Measurements from ENCODE around the gene UCN3. TPM values are rescaled to one million over a fixed set of nuclear protein-coding genes. Genes with fewer than 3 reads are reported as not detected.

Gene UCN3
- total RNA-seq, 1 experiment from 2014 or later: not detected

DNA sequence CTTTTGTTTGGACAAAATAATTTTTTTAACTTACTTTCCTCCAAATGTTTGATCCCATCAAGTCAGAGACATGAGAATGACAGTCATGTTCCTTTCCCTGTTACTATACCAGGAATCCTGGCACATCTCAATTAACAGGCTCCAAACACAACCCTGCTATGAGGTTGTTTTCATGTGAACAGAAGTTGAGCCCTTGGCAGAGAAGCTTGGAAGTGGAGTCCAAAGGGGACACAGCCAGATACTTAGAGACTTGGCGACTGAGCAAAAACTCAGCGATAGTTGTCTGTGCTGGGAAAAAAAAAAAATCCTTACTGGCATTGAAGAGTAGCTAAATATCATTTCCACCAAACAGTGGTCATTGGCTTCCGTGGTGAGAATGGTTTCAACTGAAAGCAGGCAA lies 27.0 kb downstream of the UCN3 start:
- CTCF ChIA-PET: no interaction called here

DNA sequence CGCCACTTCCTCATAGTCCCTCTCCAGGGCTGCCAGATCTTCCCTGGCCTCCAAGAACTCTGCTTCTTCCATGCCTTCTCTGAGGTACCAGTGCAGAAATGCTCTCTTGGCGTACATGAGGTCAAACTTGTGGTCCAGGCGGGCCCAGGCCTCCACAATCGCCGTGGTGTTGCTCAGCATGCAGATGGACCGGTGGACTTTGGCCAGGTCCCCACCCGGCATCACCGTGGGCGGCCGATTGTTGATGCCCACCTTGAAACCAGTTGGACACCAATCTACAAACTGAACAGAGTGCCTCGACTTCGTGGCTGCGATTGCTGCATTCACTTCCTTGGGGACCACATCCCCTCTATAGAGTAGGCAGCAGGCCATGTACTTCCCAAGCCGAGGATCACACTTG lies 28.8 kb downstream of the UCN3 start:
- DNase-seq: no peak
- peaks cover 40% of the 10 kb centered on the region for H3K9me3 Mint-ChIP-seq (ENCODE audit: unreplicated experiment)
- Histone ChIP-seq H3K36me3 (ENCODE audit: control insufficient read depth, insufficient read depth, low read length) (no peaks in the 10 kb centered on the region), H3K9me3 (peaks cover 17% of the 10 kb centered on the region), H3K4me3 (ENCODE audit: low read depth, low read length) (no peak overlapping the region), H3K27me3 (replicated peaks; ENCODE audit: control insufficient read depth, insufficient read depth, low read length) (no peaks in the 10 kb centered on the region; the same call in 1 of the 2 replicates), H3K4me1 (no peaks in the 10 kb centered on the region)
- no peak overlapping the region for H3K27ac Mint-ChIP-seq (ENCODE audit: unreplicated experiment)
- ChIA-PET POLR2A (no interaction called here), CTCF (no interaction called here)
- TF ChIP-seq, protein P1, sequence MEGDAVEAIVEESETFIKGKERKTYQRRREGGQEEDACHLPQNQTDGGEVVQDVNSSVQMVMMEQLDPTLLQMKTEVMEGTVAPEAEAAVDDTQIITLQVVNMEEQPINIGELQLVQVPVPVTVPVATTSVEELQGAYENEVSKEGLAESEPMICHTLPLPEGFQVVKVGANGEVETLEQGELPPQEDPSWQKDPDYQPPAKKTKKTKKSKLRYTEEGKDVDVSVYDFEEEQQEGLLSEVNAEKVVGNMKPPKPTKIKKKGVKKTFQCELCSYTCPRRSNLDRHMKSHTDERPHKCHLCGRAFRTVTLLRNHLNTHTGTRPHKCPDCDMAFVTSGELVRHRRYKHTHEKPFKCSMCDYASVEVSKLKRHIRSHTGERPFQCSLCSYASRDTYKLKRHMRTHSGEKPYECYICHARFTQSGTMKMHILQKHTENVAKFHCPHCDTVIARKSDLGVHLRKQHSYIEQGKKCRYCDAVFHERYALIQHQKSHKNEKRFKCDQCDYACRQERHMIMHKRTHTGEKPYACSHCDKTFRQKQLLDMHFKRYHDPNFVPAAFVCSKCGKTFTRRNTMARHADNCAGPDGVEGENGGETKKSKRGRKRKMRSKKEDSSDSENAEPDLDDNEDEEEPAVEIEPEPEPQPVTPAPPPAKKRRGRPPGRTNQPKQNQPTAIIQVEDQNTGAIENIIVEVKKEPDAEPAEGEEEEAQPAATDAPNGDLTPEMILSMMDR (IDR thresholded peaks at IDR 0.05; ENCODE audit: insufficient read depth in 1 of 2, low read depth in 1 of 2, low read length in 1 of 2, severe bottlenecking in 1 of 2, unreplicated experiment in 1 of 2): no peak
- H3K27me3 Mint-ChIP-seq (ENCODE audit: insufficient read depth, unreplicated experiment): peaks cover 6% of the 10 kb centered on the region
- H3K4me1 Mint-ChIP-seq (ENCODE audit: low read depth, unreplicated experiment): no peaks in the 10 kb centered on the region
- no TSS peak for BruUV-seq (replicated peaks)
- no peaks in the 10 kb centered on the region for H3K36me3 Mint-ChIP-seq (ENCODE audit: insufficient read depth, unreplicated experiment)
- intact Hi-C loops (cut with micrococcal nuclease; ENCODE audit: unreplicated experiment): no loop called here
- no peak overlapping the region for H3K4me3 Mint-ChIP-seq (ENCODE audit: unreplicated experiment)

More for the DNA sequence above, 27.0 kb downstream of the UCN3 start:
- no peaks in the 10 kb centered on the region for H3K4me1 Mint-ChIP-seq (ENCODE audit: low read depth, unreplicated experiment)
- intact Hi-C loops (cut with micrococcal nuclease; ENCODE audit: unreplicated experiment): no loop called here
- Histone ChIP-seq H3K9me3 (peaks cover 17% of the 10 kb centered on the region), H3K27me3 (replicated peaks; ENCODE audit: control insufficient read depth, insufficient read depth, low read length) (no peaks in the 10 kb centered on the region; the same call in 1 of the 2 replicates), H3K4me1 (no peaks in the 10 kb centered on the region), H3K4me3 (ENCODE audit: low read depth, low read length) (no peak overlapping the region), H3K36me3 (ENCODE audit: control insufficient read depth, insufficient read depth, low read length) (no peaks in the 10 kb centered on the region)
- TF ChIP-seq, protein P1 (IDR thresholded peaks at IDR 0.05; ENCODE audit: insufficient read depth in 1 of 2, low read depth in 1 of 2, low read length in 1 of 2, severe bottlenecking in 1 of 2, unreplicated experiment in 1 of 2): no peak
- no peaks in the 10 kb centered on the region for H3K36me3 Mint-ChIP-seq (ENCODE audit: insufficient read depth, unreplicated experiment)
- H3K27me3 Mint-ChIP-seq (ENCODE audit: insufficient read depth, unreplicated experiment): no peaks in the 10 kb centered on the region
- no peak overlapping the region for H3K4me3 Mint-ChIP-seq (ENCODE audit: unreplicated experiment)
- no TSS peak for BruUV-seq (replicated peaks)
- H3K9me3 Mint-ChIP-seq (ENCODE audit: unreplicated experiment): peaks cover 49% of the 10 kb centered on the region
- no peak for DNase-seq
- POLR2A ChIA-PET: no interaction called here
- no peak overlapping the region for H3K27ac Mint-ChIP-seq (ENCODE audit: unreplicated experiment)

DNA sequence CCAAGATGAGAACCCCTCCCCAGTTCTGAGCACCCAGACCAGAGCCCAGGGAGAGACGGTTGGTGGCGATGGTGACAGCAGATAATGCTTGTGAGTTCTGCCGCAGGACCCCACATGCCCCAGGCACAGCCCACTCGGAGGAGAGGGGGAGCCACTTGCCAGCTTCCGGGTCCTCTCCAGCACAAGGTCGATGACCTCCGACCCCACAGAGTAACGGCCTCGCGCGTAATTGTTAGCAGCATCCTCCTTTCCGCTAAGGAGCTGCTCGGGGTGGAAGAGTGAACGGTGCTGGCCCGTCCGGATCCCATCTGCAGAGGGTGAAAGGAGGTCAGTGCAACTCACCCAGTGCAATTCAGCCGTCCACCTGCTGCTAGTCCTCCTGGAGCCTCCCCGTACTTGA lies 30.4 kb downstream of the UCN3 start:
- intact Hi-C loops (cut with micrococcal nuclease; ENCODE audit: unreplicated experiment): no loop called here
- TF ChIP-seq, protein P1 (IDR thresholded peaks at IDR 0.05; ENCODE audit: insufficient read depth in 1 of 2, low read depth in 1 of 2, low read length in 1 of 2, severe bottlenecking in 1 of 2, unreplicated experiment in 1 of 2): no peak
- Histone ChIP-seq H3K9me3 (peaks cover 14% of the 10 kb centered on the region), H3K36me3 (ENCODE audit: control insufficient read depth, insufficient read depth, low read length) (no peaks in the 10 kb centered on the region), H3K4me3 (ENCODE audit: low read depth, low read length) (no peak overlapping the region), H3K4me1 (no peaks in the 10 kb centered on the region), H3K27me3 (replicated peaks; ENCODE audit: control insufficient read depth, insufficient read depth, low read length) (no peaks in the 10 kb centered on the region; the same call in 1 of the 2 replicates)
- no peak for DNase-seq
- Mint-ChIP-seq H3K4me1 (ENCODE audit: low read depth, unreplicated experiment) (no peaks in the 10 kb centered on the region), H3K36me3 (ENCODE audit: insufficient read depth, unreplicated experiment) (no peaks in the 10 kb centered on the region), H3K27me3 (ENCODE audit: insufficient read depth, unreplicated experiment) (peaks cover 6% of the 10 kb centered on the region), H3K9me3 (ENCODE audit: unreplicated experiment) (peaks cover 26% of the 10 kb centered on the region), H3K27ac (ENCODE audit: unreplicated experiment) (no peak overlapping the region), H3K4me3 (ENCODE audit: unreplicated experiment) (no peak overlapping the region)
- BruUV-seq (replicated peaks): no TSS peak
- ChIA-PET POLR2A (no interaction called here), CTCF (no interaction called here)

Measured in Caco-2 (cell line).